SK-N-SH (cell line): ENCODE measurements around the gene TRPM3.

Experiments
- CTCF ChIP-seq: fragments of 200-600 bp; sonication (generic); IDR thresholded peaks from 2 replicates; pipeline ENCODE4 v1.6.1; 2017; ENCODE audit warnings: antibody characterized with exemption, mild to moderate bottlenecking, moderate library complexity
- EP300 ChIP-seq, 2 experiments: IDR thresholded peaks; 2 replicates each; pipeline versions ENCODE4 v1.4.0 to v1.6.1; 2012; ENCODE audit warnings: borderline replicate concordance in 1 of 2, low read depth in 1 of 2, low read length in 1 of 2
- EZH2phosphoT487 ChIP-seq: fragments of 200-600 bp; sonication (generic); IDR thresholded peaks from 2 replicates; pipeline ENCODE4 v1.6.1; 2017; ENCODE audit warnings: low read depth, mixed run types, mild to moderate bottlenecking, antibody characterized with exemption, moderate library complexity, borderline replicate concordance
- JUND ChIP-seq: IDR thresholded peaks from 2 replicates; pipeline ENCODE4 v1.4.0; 2012
- POLR2AphosphoS5 ChIP-seq: IDR thresholded peaks from 2 replicates; pipeline ENCODE4 v1.6.1; 2012; ENCODE audit warnings: low read depth, low read length
- RFX5 ChIP-seq: IDR thresholded peaks from 2 replicates; pipeline ENCODE4 v1.6.1; 2012; ENCODE audit warnings: mild to moderate bottlenecking, improper control_type of control experiment, low read length
- USF2 ChIP-seq: fragments of 150-350 bp; IDR thresholded peaks from 2 replicates; pipeline ENCODE4 v1.6.1; 2017; ENCODE audit warnings: antibody characterized with exemption, low read length, low read depth, borderline replicate concordance
- YY1 ChIP-seq: IDR thresholded peaks from 2 replicates; pipeline ENCODE4 v1.4.0; 2012; ENCODE audit warnings: low read depth, mild to moderate bottlenecking
- TF ChIP-seq, protein P1 (sequence below): IDR thresholded peaks from 2 replicates; pipeline ENCODE4 v1.4.0; 2012; ENCODE audit warnings: low read depth
- TF ChIP-seq, protein P2 (sequence below): IDR thresholded peaks from 2 replicates; pipeline ENCODE4 v1.4.0; 2012; ENCODE audit warnings: low read depth, borderline replicate concordance
- TF ChIP-seq, protein P3 (sequence below): IDR thresholded peaks from 2 replicates; pipeline ENCODE4 v1.6.1; 2012; ENCODE audit warnings: mild to moderate bottlenecking, low read depth, low read length, moderate library complexity

DNA sequence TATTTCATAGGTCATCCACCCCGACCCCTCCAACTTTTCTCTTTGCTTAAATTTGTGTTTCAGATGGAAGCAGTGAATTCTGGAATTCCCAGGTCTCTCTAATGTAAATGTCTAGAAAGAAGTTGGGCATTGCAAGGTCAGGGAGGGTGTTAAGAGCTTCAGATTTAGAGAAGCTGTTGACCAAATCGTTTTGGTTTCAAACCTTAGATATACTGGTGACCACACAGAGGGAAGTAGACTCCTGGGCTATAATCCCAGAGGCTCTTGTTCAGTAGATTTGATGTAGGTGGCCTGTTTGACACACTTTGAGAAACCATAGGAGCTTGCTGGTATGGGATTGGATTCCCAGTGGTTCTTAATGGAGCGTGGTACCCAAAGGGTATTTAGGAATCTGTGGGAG, 569.6 kb downstream of the TRPM3 start:
- TF ChIP-seq CTCF = no peak
- TF ChIP-seq, protein P1, sequence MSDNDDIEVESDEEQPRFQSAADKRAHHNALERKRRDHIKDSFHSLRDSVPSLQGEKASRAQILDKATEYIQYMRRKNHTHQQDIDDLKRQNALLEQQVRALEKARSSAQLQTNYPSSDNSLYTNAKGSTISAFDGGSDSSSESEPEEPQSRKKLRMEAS = no peak
- TF ChIP-seq POLR2AphosphoS5 = no peak
- TF ChIP-seq, protein P2, sequence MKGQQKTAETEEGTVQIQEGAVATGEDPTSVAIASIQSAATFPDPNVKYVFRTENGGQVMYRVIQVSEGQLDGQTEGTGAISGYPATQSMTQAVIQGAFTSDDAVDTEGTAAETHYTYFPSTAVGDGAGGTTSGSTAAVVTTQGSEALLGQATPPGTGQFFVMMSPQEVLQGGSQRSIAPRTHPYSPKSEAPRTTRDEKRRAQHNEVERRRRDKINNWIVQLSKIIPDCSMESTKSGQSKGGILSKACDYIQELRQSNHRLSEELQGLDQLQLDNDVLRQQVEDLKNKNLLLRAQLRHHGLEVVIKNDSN = no peak
- TF ChIP-seq RFX5 = no peak
- no peak for TF ChIP-seq JUND
- TF ChIP-seq EZH2phosphoT487 = no peak
- no peak for TF ChIP-seq EP300 (IDR thresholded peaks at IDR 0.05; ENCODE audit: borderline replicate concordance in 1 of 2, low read depth in 1 of 2, low read length in 1 of 2)
- TF ChIP-seq USF2 = no peak
- TF ChIP-seq YY1 = no peak
- TF ChIP-seq, protein P3, sequence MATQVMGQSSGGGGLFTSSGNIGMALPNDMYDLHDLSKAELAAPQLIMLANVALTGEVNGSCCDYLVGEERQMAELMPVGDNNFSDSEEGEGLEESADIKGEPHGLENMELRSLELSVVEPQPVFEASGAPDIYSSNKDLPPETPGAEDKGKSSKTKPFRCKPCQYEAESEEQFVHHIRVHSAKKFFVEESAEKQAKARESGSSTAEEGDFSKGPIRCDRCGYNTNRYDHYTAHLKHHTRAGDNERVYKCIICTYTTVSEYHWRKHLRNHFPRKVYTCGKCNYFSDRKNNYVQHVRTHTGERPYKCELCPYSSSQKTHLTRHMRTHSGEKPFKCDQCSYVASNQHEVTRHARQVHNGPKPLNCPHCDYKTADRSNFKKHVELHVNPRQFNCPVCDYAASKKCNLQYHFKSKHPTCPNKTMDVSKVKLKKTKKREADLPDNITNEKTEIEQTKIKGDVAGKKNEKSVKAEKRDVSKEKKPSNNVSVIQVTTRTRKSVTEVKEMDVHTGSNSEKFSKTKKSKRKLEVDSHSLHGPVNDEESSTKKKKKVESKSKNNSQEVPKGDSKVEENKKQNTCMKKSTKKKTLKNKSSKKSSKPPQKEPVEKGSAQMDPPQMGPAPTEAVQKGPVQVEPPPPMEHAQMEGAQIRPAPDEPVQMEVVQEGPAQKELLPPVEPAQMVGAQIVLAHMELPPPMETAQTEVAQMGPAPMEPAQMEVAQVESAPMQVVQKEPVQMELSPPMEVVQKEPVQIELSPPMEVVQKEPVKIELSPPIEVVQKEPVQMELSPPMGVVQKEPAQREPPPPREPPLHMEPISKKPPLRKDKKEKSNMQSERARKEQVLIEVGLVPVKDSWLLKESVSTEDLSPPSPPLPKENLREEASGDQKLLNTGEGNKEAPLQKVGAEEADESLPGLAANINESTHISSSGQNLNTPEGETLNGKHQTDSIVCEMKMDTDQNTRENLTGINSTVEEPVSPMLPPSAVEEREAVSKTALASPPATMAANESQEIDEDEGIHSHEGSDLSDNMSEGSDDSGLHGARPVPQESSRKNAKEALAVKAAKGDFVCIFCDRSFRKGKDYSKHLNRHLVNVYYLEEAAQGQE = no peak
